Caco-2 (cell line): Measurements from ENCODE around the gene SNAP25. TPM values are rescaled to one million over a fixed set of nuclear protein-coding genes. Genes with fewer than 3 reads are reported as not detected.

Experiments
- BruUV-seq: library from RNA; stranded (reverse); fragments of 400-500 nt; replicated peaks from 2 replicates; lab custom pipeline; 2021; lab: Mats Ljungman, UMichigan
- CTCF ChIA-PET: fragments of 300-600 bp; sonication (Branson Sonifier 250); formaldehyde crosslinking; loops from one replicate; lab custom pipeline; 2022; ENCODE audit warnings: antibody characterized with exemption; lab: Charles Lee
- POLR2A ChIA-PET: fragments of 300-600 bp; sonication (Branson Sonifier 250); formaldehyde crosslinking; loops from one replicate; lab custom pipeline; 2022; ENCODE audit warnings: antibody characterized with exemption; lab: Charles Lee
- DNase-seq, 2 experiments: peaks; one replicate each; pipeline versions ENCODE4 v3.0.0 to v3.0.0-alpha.2; 2020 to 2022
- H3K27me3 ChIP-seq: replicated peaks from 2 replicates; pipeline ENCODE4 v1.6.0; 2011; ENCODE audit warnings: low read length; ENCODE audit not compliant: control insufficient read depth, insufficient read depth
- H3K36me3 ChIP-seq: 2 replicates; pipeline ENCODE4 v1.5.1; 2011; ENCODE audit warnings: low read length; ENCODE audit not compliant: control insufficient read depth, insufficient read depth
- H3K4me1 ChIP-seq: fragments of 250-450 bp; sonication (Bioruptor Pico); 2 replicates; pipeline ENCODE4 v1.5.1; 2020; ENCODE audit warnings: mild to moderate bottlenecking
- H3K4me3 ChIP-seq: 2 replicates; pipeline ENCODE4 v1.5.1; 2011; ENCODE audit warnings: low read depth, mild to moderate bottlenecking, control low read depth, low read length
- H3K9me3 ChIP-seq: fragments of 250-450 bp; sonication (Bioruptor Pico); 2 replicates; pipeline ENCODE4 v1.5.1; 2020; ENCODE audit warnings: mild to moderate bottlenecking, moderate library complexity
- H3K27ac Mint-ChIP-seq: one replicate; pipeline ENCODE4 v1.8.0; 2022; ENCODE audit warnings: mixed read lengths; ENCODE audit not compliant: unreplicated experiment
- H3K27me3 Mint-ChIP-seq: one replicate; pipeline ENCODE4 v1.8.0; 2022; ENCODE audit warnings: mixed read lengths; ENCODE audit not compliant: insufficient read depth, unreplicated experiment
- H3K36me3 Mint-ChIP-seq: one replicate; pipeline ENCODE4 v1.8.0; 2022; ENCODE audit warnings: mild to moderate bottlenecking, mixed read lengths; ENCODE audit not compliant: insufficient read depth, unreplicated experiment
- H3K4me1 Mint-ChIP-seq: one replicate; pipeline ENCODE4 v1.8.0; 2022; ENCODE audit warnings: low read depth, mixed read lengths; ENCODE audit not compliant: unreplicated experiment
- H3K4me3 Mint-ChIP-seq: one replicate; pipeline ENCODE4 v1.8.0; 2022; ENCODE audit warnings: mild to moderate bottlenecking, moderate library complexity, mixed read lengths; ENCODE audit not compliant: unreplicated experiment
- H3K9me3 Mint-ChIP-seq: one replicate; pipeline ENCODE4 v1.8.0; 2022; ENCODE audit warnings: mixed read lengths; ENCODE audit not compliant: unreplicated experiment
- intact Hi-C: fragments of 100-400 bp; cut with micrococcal nuclease; formaldehyde crosslinking; loops from one replicate; pipeline ENCODE4 v1.10.0; 2022; ENCODE audit not compliant: unreplicated experiment
- total RNA-seq: library from RNA; stranded (reverse); gene quantifications from 2 replicates; pipeline ENCODE4 v1.2.3, GENCODE V29; 2022
- TF ChIP-seq, protein P1 (sequence below), 2 experiments: fragments of 200-600 bp in 1 of 2; IDR thresholded peaks; 1 replicate in 1 of 2; 2 replicates in 1 of 2; pipeline versions ENCODE4 v1.5.1 to v1.8.0; 2011 to 2022; ENCODE audit warnings: antibody characterized with exemption in 1 of 2, control low read depth in 1 of 2, inconsistent platforms in 1 of 2, low read depth in 1 of 2, low read length in 1 of 2, mild to moderate bottlenecking in 1 of 2, moderate library complexity in 1 of 2; ENCODE audit not compliant: insufficient read depth in 1 of 2, severe bottlenecking in 1 of 2, unreplicated experiment in 1 of 2

The SNAP25 gene
- total RNA-seq, 1 experiment from 2014 or later = not detected

- intact Hi-C loops = no loop called here
- no TSS peak for BruUV-seq
- H3K4me1 ChIP-seq = no peaks in the 10 kb centered on the region
- DNase-seq = peak in 1 of 2 experiments; percentile 30
- ChIA-PET POLR2A (no interaction called here), CTCF (no interaction called here)
- Mint-ChIP-seq H3K36me3 (no peaks in the 10 kb centered on the region), H3K4me3 (no peak overlapping the region), H3K27me3 (peaks cover 12% of the 10 kb centered on the region), H3K27ac (no peak overlapping the region), H3K4me1 (no peaks in the 10 kb centered on the region), H3K9me3 (peaks cover 4% of the 10 kb centered on the region)
- H3K9me3 ChIP-seq = no peaks in the 10 kb centered on the region
- H3K27me3 ChIP-seq = no peaks in the 10 kb centered on the region
- TF ChIP-seq, protein P1, sequence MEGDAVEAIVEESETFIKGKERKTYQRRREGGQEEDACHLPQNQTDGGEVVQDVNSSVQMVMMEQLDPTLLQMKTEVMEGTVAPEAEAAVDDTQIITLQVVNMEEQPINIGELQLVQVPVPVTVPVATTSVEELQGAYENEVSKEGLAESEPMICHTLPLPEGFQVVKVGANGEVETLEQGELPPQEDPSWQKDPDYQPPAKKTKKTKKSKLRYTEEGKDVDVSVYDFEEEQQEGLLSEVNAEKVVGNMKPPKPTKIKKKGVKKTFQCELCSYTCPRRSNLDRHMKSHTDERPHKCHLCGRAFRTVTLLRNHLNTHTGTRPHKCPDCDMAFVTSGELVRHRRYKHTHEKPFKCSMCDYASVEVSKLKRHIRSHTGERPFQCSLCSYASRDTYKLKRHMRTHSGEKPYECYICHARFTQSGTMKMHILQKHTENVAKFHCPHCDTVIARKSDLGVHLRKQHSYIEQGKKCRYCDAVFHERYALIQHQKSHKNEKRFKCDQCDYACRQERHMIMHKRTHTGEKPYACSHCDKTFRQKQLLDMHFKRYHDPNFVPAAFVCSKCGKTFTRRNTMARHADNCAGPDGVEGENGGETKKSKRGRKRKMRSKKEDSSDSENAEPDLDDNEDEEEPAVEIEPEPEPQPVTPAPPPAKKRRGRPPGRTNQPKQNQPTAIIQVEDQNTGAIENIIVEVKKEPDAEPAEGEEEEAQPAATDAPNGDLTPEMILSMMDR (IDR thresholded peaks at IDR 0.05; ENCODE audit: insufficient read depth in 1 of 2, low read depth in 1 of 2, low read length in 1 of 2, severe bottlenecking in 1 of 2, unreplicated experiment in 1 of 2) = peak; percentile 31 to 64
- no peak overlapping the region for H3K4me3 ChIP-seq
- H3K36me3 ChIP-seq = no peaks in the 10 kb centered on the region
Observed at GRCh38 chr20:10179574-10180298, 38.9 kb upstream of the SNAP25 start.

DNA sequence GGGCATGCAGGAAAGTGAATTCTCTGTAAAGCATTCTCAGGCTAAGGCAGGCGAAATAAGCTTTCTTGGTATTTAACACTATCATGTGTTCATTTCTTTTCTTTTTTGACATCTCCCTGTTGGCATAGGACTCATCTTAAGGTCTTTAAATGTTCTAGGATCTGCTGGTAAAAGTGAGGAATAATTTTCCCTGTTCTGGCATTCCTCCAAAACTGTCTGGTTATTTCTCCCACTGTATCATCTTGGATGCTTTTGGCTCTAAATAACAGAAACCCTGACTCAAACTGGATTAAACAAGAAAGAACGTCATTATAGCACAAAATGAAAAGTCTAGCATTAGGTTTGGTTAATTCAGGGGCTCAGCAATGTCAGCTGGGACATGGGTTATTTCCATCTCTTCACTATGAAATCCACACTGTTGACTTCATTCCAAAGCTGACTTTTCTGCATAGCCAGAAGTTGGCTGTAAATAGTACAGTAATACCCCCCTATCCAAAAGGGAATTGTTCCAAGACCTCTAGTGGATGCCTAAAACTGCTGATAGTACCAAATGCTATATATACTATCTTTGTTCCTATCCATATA is 37.9 kb upstream of the SNAP25 start:
- H3K4me3 ChIP-seq = no peak overlapping the region
- no peaks in the 10 kb centered on the region for H3K27me3 ChIP-seq
- TF ChIP-seq, protein P1 (IDR thresholded peaks at IDR 0.05; ENCODE audit: insufficient read depth in 1 of 2, low read depth in 1 of 2, low read length in 1 of 2, severe bottlenecking in 1 of 2, unreplicated experiment in 1 of 2) = no peak
- no TSS peak for BruUV-seq
- no peaks in the 10 kb centered on the region for H3K9me3 ChIP-seq
- ChIA-PET CTCF (no interaction called here), POLR2A (no interaction called here)
- H3K36me3 ChIP-seq = no peaks in the 10 kb centered on the region
- Mint-ChIP-seq H3K36me3 (no peaks in the 10 kb centered on the region), H3K4me1 (no peaks in the 10 kb centered on the region), H3K9me3 (peaks cover 12% of the 10 kb centered on the region), H3K27ac (no peak overlapping the region), H3K27me3 (peaks cover 12% of the 10 kb centered on the region), H3K4me3 (no peak overlapping the region)
- intact Hi-C loops = no loop called here
- H3K4me1 ChIP-seq = no peaks in the 10 kb centered on the region
- no peak for DNase-seq

- no TSS peak for BruUV-seq
- H3K4me3 Mint-ChIP-seq = no peak overlapping the region
- no peaks in the 10 kb centered on the region for H3K9me3 ChIP-seq
- POLR2A ChIA-PET = no interaction called here
- intact Hi-C loops = no loop called here
- no peak overlapping the region for H3K4me3 ChIP-seq
- H3K36me3 Mint-ChIP-seq = no peaks in the 10 kb centered on the region
- H3K27me3 ChIP-seq = no peaks in the 10 kb centered on the region
- H3K36me3 ChIP-seq = no peaks in the 10 kb centered on the region
- no peak overlapping the region for H3K27ac Mint-ChIP-seq
- no peaks in the 10 kb centered on the region for H3K4me1 Mint-ChIP-seq
- peak in 1 of 2 experiments; percentile 28 for DNase-seq
- CTCF ChIA-PET = no interaction called here
- H3K9me3 Mint-ChIP-seq = peaks cover 12% of the 10 kb centered on the region
- TF ChIP-seq, protein P1 (IDR thresholded peaks at IDR 0.05; ENCODE audit: insufficient read depth in 1 of 2, low read depth in 1 of 2, low read length in 1 of 2, severe bottlenecking in 1 of 2, unreplicated experiment in 1 of 2) = no peak
- H3K4me1 ChIP-seq = no peaks in the 10 kb centered on the region
- H3K27me3 Mint-ChIP-seq = no peaks in the 10 kb centered on the region
Observed at GRCh38 chr20:10185741-10186558, 32.7 kb upstream of the SNAP25 start.
